HG03460 (cell line): ENCODE measurements around the gene CHI3L1.
"Not testable (repeated sequence)": the region's sequence is repeated elsewhere in the genome, so short reads cannot be mapped to it uniquely, and the experiment has no call there.

ENCODE experiments used
- ATAC-seq: cut with Tn5 transposase; IDR thresholded peaks from one replicate; pipeline ENCODE4 v1.9.1; 2021; ENCODE audit not compliant: unreplicated experiment

CHI3L1 gene

GRCh38 chr1:203186446-203187303, at the start of gene CHI3L1:
CHI3L1 (minus strand) TSS chr1:203186704; CDS start chr1:203186623, 81 bp downstream.
- ATAC-seq = no peak

- ATAC-seq = not testable (repeated sequence)
Measured at GRCh38 chr1:203234901-203235300, 48.4 kb upstream of the CHI3L1 start.

- ATAC-seq = no peak
Measured at GRCh38 chr1:203229471-203230135, 43.1 kb upstream of the CHI3L1 start, which contains the start of gene CHIT1. CHIT1 (minus strand) TSS chr1:203229673; CDS start chr1:203229636, 37 bp downstream.

GRCh38 chr1:203228670-203229069, 42.2 kb upstream of the CHI3L1 start:
- ATAC-seq = no peak

- ATAC-seq = no peak
Measured at GRCh38 chr1:203227371-203228083, 41.0 kb upstream of the CHI3L1 start.

- no peak for ATAC-seq
Measured at GRCh38 chr1:203225071-203225470, 38.6 kb upstream of the CHI3L1 start.

- no peak for ATAC-seq
Measured at GRCh38 chr1:203223012-203223775, 36.7 kb upstream of the CHI3L1 start.

GRCh38 chr1:203219934-203220333, 33.4 kb upstream of the CHI3L1 start:
- no peak for ATAC-seq

GRCh38 chr1:203219171-203219570, 32.7 kb upstream of the CHI3L1 start:
- ATAC-seq = no peak

- ATAC-seq = no peak
Measured at GRCh38 chr1:203217668-203218067, 31.2 kb upstream of the CHI3L1 start.

GRCh38 chr1:203217139-203217655, 30.7 kb upstream of the CHI3L1 start:
- no peak for ATAC-seq

GRCh38 chr1:203216274-203217138, 30.0 kb upstream of the CHI3L1 start:
- no peak for ATAC-seq

- ATAC-seq = no peak
Measured at GRCh38 chr1:203215573-203215972, 29.1 kb upstream of the CHI3L1 start.

GRCh38 chr1:203214871-203215270, 28.4 kb upstream of the CHI3L1 start:
- no peak for ATAC-seq

GRCh38 chr1:203213126-203213525, 26.6 kb upstream of the CHI3L1 start:
- no peak for ATAC-seq

GRCh38 chr1:203211812-203212211, 25.3 kb upstream of the CHI3L1 start:
- no peak for ATAC-seq

GRCh38 chr1:203210988-203211387, 24.5 kb upstream of the CHI3L1 start:
- no peak for ATAC-seq

GRCh38 chr1:203210350-203210749, 23.8 kb upstream of the CHI3L1 start:
- no peak for ATAC-seq

GRCh38 chr1:203208181-203208580, 21.7 kb upstream of the CHI3L1 start:
- no peak for ATAC-seq

- no peak for ATAC-seq
Measured at GRCh38 chr1:203207751-203208150, 21.2 kb upstream of the CHI3L1 start.
